ENCODE data around the gene RAP1A. TPM values are rescaled to one million over a fixed set of nuclear protein-coding genes. Genes with fewer than 3 reads are reported as not detected.
A peak's percentile ranks its signal among the peaks of the same experiment; 100 is the strongest.

RAP1A gene
- total RNA-seq, 1 experiment from 2014 or later: 19.0 TPM

DNA sequence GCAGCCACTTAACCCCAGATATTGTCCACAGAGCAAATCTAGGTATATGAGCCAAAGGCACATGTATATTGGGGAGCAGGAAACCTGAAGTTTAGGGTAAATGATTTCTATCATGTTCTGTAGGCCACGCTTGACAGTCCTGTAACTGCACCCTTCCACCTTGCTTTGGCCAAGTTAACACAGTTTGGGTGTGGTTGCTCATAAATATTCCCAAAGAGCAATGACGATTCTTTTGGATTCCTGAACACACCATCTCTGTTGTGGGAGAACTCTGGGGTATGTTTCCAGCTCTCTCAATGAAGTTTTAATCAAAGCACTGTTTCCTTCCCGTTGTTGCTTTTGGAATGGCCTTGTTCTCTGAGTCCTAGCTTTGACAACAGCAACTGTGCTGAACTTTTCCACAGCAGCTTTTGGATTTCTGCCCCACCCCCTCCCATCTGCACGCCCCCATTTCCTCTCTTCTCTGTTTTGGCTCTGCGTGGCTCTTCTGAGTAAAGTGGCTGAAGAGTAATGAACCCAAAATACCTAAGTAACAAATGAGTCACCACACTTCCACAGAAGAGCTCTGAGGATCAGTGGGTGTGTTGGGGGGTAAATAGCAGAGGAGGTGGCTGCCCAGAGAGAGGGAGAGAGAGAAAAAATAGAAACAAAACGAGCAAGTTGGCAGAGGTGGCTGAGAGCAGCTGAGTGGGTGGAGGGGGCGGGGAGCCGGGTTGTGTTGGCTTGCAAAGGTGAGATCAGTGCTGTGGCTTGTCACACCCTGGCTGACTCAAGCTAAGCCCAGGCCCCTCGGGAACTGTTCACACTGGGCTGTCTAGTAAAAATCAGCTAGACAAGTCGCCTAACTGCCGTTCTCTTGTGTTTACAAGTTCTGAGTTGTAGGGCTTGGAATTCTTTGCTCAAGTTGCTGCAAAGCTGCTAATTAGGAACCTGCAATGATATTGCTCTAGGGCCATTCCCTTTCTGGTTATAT is 26.9 kb upstream of the RAP1A start:
- H3K9me3 ChIP-seq (ENCODE audit: low read length): no peaks in the 10 kb centered on the region
- H3K4me3 ChIP-seq (ENCODE audit: low read length): peak overlapping the region; percentile 46
- no peaks in the 10 kb centered on the region for H3K27me3 ChIP-seq (ENCODE audit: low read length)
- H4K20me1 ChIP-seq (ENCODE audit: low read length): no peaks in the 10 kb centered on the region
- peak overlapping the region; percentile 5 for H3K9ac ChIP-seq (ENCODE audit: low read length)
- intact Hi-C loops (cut with micrococcal nuclease): loop anchor here (1.0 kb wide), 2 partner anchors 27 to 84 kb away; partner anchors contain the start of gene RAP1A
- BruUV-seq (replicated peaks): TSS peak; percentile 51
- H3K4me2 ChIP-seq (ENCODE audit: low read length): peak overlapping the region; percentile 77
- ChIA-PET POLR2A (ENCODE audit: unreplicated experiment) (interaction anchor here (0.6 to 0.7 kb wide), 2 partner anchors 10 to 58 kb away, joined by 3 read pairs; no protein-coding TSS in a partner anchor), CTCF (interaction anchor here (0.5 to 2.0 kb wide), 7 partner anchors 10 to 111 kb away, joined by 3 to 15 read pairs (median 10); no protein-coding TSS in a partner anchor)
- DNase-seq (peak; percentile 90), ATAC-seq (peak; percentile 98)
- peak overlapping the region; percentile 73 for H3K27ac ChIP-seq (ENCODE audit: low read length)
- H3K79me2 ChIP-seq (ENCODE audit: low read length): no peaks in the 10 kb centered on the region
- no peaks in the 10 kb centered on the region for H3K36me3 ChIP-seq (ENCODE audit: low read depth, low read length)
- no peaks in the 10 kb centered on the region for H3F3A ChIP-seq (ENCODE audit: low read length, unreplicated experiment)
- H3K4me1 ChIP-seq (ENCODE audit: insufficient read depth, low read length): peaks cover 25% of the 10 kb centered on the region
- TF ChIP-seq EZH2 (IDR thresholded peaks at IDR 0.05; ENCODE audit: low read length, unreplicated experiment): no peak
- TF ChIP-seq EZH2phosphoT487 (IDR thresholded peaks at IDR 0.05; ENCODE audit: borderline replicate concordance, low read length): no peak
- no peak for TF ChIP-seq CTCF (conservative IDR thresholded peaks at IDR 0.05; ENCODE audit: low read depth, low read length)
- peak overlapping the region; percentile 72 for H2AFZ ChIP-seq (ENCODE audit: low read length)
- H3K9me2 ChIP-seq (replicated peaks; ENCODE audit: low read length): no peaks in the 10 kb centered on the region

GRCh38 chr1:111593403-111594305 is 25.9 kb upstream of the RAP1A start:
- DNase-seq (no peak), ATAC-seq (peak; percentile 6)
- intact Hi-C loops (cut with micrococcal nuclease): loop anchor here (1.0 kb wide), 2 partner anchors 26 to 85 kb away; partner anchors contain the start of gene RAP1A
- TF ChIP-seq EZH2phosphoT487 (IDR thresholded peaks at IDR 0.05; ENCODE audit: borderline replicate concordance, low read length) (no peak), EZH2 (IDR thresholded peaks at IDR 0.05; ENCODE audit: low read length, unreplicated experiment) (no peak), CTCF (conservative IDR thresholded peaks at IDR 0.05; ENCODE audit: low read depth, low read length) (no peak)
- no peaks in the 10 kb centered on the region for H3K36me3 ChIP-seq (ENCODE audit: low read depth, low read length)
- no peaks in the 10 kb centered on the region for H3K9me2 ChIP-seq (replicated peaks; ENCODE audit: low read length)
- H3F3A ChIP-seq (ENCODE audit: low read length, unreplicated experiment): no peaks in the 10 kb centered on the region
- H3K27ac ChIP-seq (ENCODE audit: low read length): peak overlapping the region; percentile 73
- no TSS peak for BruUV-seq (replicated peaks)
- ChIA-PET POLR2A (ENCODE audit: unreplicated experiment) (interaction anchor here (0.6 kb wide), 1 partner anchor 57 kb away, joined by 3 read pairs; no protein-coding TSS in a partner anchor), CTCF (interaction anchor here (0.6 to 2.0 kb wide), 5 partner anchors 12 to 112 kb away, joined by 3 to 13 read pairs (median 10); no protein-coding TSS in a partner anchor)
- peak overlapping the region; percentile 46 for H3K4me3 ChIP-seq (ENCODE audit: low read length)
- H3K4me2 ChIP-seq (ENCODE audit: low read length): peak overlapping the region; percentile 77
- H3K27me3 ChIP-seq (ENCODE audit: low read length): no peaks in the 10 kb centered on the region
- H3K9ac ChIP-seq (ENCODE audit: low read length): peak overlapping the region; percentile 4
- H3K9me3 ChIP-seq (ENCODE audit: low read length): no peaks in the 10 kb centered on the region
- no peaks in the 10 kb centered on the region for H3K79me2 ChIP-seq (ENCODE audit: low read length)
- H4K20me1 ChIP-seq (ENCODE audit: low read length): no peaks in the 10 kb centered on the region
- peak overlapping the region; percentile 72 for H2AFZ ChIP-seq (ENCODE audit: low read length)
- peaks cover 25% of the 10 kb centered on the region for H3K4me1 ChIP-seq (ENCODE audit: insufficient read depth, low read length)

Measured in PC-3 (cell line).